RWPE1 (cell line): ENCODE results near the gene LRRC66.

Experiments used
- CTCF ChIA-PET: fragments of 350-600 bp; sonication (Branson Sonifier 250); formaldehyde crosslinking; extraction: SDS; loops from one replicate; lab custom pipeline; 2021; lab: Yijun Ruan, JAX
- POLR2A ChIA-PET: fragments of 400-600 bp; formaldehyde crosslinking; extraction: SDS; loops from one replicate; lab custom pipeline; 2020; ENCODE audit warnings: antibody characterized with exemption; ENCODE audit not compliant: low non-redundant PET; lab: Yijun Ruan, JAX
- DNase-seq: peaks from one replicate; pipeline ENCODE4 v3.0.0; 2012; ENCODE audit warnings: low spot score
- H3K27ac ChIP-seq: fragments of 450-650 bp; 2 replicates; pipeline ENCODE4 v1.5.1; 2017
- CTCF ChIP-seq: fragments of 450-650 bp; conservative IDR thresholded peaks from 2 replicates; pipeline ENCODE4 v1.5.1; 2017; ENCODE audit warnings: low read depth, mild to moderate bottlenecking

The LRRC66 gene

GRCh38 chr4:52052475-52052780, 32.3 kb upstream of the LRRC66 start:
- ChIA-PET CTCF (no interaction called here), POLR2A (no interaction called here)
- no peak for TF ChIP-seq CTCF
- no peak for DNase-seq
- peak overlapping the region; percentile 90 for H3K27ac ChIP-seq

- ChIA-PET POLR2A (no interaction called here), CTCF (no interaction called here)
- no peak for TF ChIP-seq CTCF
- peak overlapping the region; percentile 90 for H3K27ac ChIP-seq
- DNase-seq, result peak; percentile 96
These were observed 31.7 kb upstream of the LRRC66 start for GRCh38 chr4:52051615-52052474.

DNA sequence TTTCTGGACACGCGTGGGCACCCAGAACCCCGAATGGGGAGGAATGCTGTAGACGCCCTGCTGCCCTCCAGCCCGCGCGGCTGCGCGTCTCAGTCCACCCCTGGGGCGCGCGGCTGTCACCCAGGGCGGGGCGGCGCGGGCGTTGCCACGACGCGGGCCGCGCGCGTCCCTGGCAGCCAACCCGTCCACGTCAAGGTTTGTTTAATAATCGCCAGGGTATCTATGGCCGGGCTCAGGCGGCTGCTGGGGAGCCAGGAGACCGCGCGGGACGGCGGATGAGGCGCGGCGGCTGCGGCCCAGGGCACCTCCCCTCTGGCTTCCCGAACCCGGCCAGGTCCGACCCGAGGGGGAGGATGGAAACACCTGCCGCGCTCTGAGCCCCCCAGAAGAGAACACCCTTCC, 31.1 kb upstream of the LRRC66 start, which contains the start of gene SPATA18:
Gene SPATA18 (plus strand): TSS at position 92 of the 402 bp plus-strand sequence. CDS start 401 bp downstream, outside the sequence.
- ChIA-PET POLR2A (no interaction called here), CTCF (no interaction called here)
- H3K27ac ChIP-seq, result peak within 1 kb of the TSS; percentile 90
- DNase-seq, result peak; percentile 32
- no peak for TF ChIP-seq CTCF

GRCh38 chr4:52049266-52049665, 29.1 kb upstream of the LRRC66 start:
- CTCF ChIA-PET, result no interaction called here
- POLR2A ChIA-PET, result no interaction called here
- no peak for TF ChIP-seq CTCF
- H3K27ac ChIP-seq, result no peak overlapping the region
- DNase-seq, result no peak

DNA sequence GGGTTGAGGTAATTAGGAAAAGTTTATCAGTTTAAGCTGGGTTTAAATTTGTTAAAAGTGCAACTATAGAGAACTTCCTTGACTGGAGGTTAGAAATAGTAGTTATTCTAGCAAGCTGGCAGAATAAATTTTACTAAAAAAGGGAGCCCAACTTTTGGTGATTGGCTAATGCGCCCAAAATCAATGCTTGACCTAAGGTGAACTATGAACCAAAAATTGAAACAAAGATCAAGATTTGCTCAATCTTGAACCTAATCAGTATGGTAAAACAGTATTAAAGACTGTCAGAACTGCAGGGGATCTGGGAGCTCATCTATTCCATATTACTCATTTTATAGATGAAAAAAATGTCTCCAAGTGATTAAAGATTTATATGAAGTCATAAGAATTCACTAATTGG, 24.9 kb upstream of the LRRC66 start:
- ChIA-PET CTCF (no interaction called here), POLR2A (no interaction called here)
- DNase-seq, result no peak
- TF ChIP-seq CTCF, result no peak
- no peak overlapping the region for H3K27ac ChIP-seq

DNA sequence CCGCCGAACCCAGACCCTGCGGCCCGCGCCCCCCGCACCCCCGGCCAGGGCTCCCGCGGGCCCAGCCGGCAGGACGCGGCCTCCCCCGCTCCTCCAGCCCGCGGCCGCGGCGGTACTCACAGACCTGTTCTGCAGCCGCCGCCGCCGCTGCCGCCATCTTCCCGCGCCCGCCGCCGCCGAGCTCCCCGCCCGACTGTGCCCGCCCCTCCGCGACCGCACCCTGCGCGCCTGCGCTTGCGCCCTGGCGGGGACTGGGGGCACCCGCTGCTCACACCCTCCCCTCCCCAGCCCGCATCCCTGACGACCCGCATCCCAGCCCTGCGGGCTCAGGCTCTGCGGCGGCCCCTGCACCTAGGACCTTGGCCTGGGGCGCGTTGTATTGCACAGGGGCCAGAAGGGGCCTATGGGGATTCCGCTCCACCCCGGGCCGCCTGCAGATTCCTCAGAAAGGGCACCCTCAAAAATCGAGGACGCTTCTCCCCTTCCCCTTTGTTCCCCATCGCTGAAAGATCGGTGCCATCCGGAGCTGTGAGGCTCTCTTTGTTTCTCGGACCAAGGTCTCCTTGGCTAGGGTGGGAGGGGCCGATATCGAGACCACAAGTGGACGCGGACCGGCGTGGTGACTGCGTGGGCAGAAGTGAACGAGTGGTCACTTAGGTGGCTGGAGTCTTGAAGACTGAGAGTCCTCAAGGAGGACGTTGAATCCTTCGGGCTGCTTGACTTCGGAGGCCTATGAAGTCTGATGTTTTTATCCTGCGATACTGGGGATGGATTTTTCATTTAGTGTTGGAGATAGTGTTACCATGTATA, 18.1 kb upstream of the LRRC66 start, which contains the start of gene SGCB:
Gene SGCB (minus strand): TSS at position 197 of the 810 bp plus-strand sequence. CDS start 40 bp downstream, at position 157.
- TF ChIP-seq CTCF, result no peak
- ChIA-PET POLR2A (no interaction called here), CTCF (interaction anchor here (0.6 kb wide), 1 partner anchor 13 kb away, joined by 3 read pairs; no protein-coding TSS in a partner anchor)
- peak; percentile 53 for DNase-seq
- H3K27ac ChIP-seq, result peak within 1 kb of the TSS; percentile 74
